DND-41 (cell line): ENCODE data around the gene B3GALT6.

Source experiments
- EZH2 ChIP-seq: IDR thresholded peaks from 3 replicates; pipeline ENCODE4 v1.6.1; 2012; ENCODE audit warnings: borderline replicate concordance, low read depth, mild to moderate bottlenecking, moderate library complexity, low read length, inconsistent platforms; ENCODE audit not compliant: severe bottlenecking
- TF ChIP-seq, protein P1 (sequence below): IDR thresholded peaks from 2 replicates; pipeline ENCODE4 v1.5.1; 2012; ENCODE audit warnings: borderline replicate concordance, low read length, moderate library complexity, mild to moderate bottlenecking; ENCODE audit not compliant: poor library complexity, severe bottlenecking; ENCODE audit errors: extremely low read depth

DNA sequence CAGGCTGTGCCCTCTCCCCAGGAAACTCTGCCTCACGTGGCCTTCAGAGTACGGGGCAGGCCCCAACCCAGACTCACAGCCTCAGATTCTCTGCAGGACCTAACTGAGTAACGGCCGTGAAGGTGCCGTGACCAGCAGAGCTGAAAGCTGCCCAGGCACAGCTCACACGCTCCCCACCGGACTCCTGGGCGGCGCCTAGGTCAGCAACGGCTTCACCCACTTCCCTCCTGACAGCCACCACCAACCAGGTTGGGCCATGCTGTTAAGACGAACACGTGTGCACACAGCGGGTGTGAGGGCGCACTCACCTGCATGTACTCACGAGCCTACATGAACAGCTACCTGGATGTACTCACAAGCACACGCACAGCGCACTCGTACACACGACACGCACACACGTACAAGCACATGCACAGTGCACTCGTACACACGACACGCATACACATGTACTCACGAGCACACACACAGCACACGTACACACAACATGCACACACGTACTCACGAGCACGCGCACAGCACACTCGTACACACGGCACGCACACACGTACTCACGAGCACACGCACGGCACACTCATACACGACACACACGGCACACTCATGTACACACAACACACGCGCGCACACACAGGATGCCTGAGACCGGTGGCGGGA is 9.3 kb upstream of the B3GALT6 start:
- TF ChIP-seq, protein P1, sequence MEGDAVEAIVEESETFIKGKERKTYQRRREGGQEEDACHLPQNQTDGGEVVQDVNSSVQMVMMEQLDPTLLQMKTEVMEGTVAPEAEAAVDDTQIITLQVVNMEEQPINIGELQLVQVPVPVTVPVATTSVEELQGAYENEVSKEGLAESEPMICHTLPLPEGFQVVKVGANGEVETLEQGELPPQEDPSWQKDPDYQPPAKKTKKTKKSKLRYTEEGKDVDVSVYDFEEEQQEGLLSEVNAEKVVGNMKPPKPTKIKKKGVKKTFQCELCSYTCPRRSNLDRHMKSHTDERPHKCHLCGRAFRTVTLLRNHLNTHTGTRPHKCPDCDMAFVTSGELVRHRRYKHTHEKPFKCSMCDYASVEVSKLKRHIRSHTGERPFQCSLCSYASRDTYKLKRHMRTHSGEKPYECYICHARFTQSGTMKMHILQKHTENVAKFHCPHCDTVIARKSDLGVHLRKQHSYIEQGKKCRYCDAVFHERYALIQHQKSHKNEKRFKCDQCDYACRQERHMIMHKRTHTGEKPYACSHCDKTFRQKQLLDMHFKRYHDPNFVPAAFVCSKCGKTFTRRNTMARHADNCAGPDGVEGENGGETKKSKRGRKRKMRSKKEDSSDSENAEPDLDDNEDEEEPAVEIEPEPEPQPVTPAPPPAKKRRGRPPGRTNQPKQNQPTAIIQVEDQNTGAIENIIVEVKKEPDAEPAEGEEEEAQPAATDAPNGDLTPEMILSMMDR: no peak
- TF ChIP-seq EZH2: no peak
